ENCODE measurements around the gene CORT. TPM values are rescaled to one million over a fixed set of nuclear protein-coding genes. Genes with fewer than 3 reads are reported as not detected.
A peak's percentile ranks its signal among the peaks of the same experiment; 100 is the strongest.

CORT gene
- total and polyA plus RNA-seq, 11 donors: 0.19 to 0.37 TPM; not detected in 9

DNA sequence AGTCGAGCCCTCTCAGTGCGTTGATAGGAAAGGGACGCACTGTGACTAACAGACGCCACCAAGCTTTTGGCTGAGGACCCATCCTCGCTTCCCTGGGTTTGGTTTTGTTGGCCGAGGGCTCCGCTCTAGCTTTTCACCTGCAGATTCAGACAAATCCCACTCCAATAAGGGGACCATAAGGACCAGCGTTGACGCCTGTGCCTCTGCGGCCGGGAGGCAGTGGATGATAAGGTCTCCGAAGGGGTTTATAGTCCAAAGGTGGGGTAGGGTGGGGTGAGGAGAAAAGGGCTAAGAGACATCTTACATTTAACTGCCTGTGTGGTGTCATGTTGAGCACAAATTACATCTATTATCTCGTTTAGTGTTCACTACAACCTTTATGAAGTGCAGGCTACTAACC, 25.7 kb downstream of the CORT start:
- TF ChIP-seq, protein P1, sequence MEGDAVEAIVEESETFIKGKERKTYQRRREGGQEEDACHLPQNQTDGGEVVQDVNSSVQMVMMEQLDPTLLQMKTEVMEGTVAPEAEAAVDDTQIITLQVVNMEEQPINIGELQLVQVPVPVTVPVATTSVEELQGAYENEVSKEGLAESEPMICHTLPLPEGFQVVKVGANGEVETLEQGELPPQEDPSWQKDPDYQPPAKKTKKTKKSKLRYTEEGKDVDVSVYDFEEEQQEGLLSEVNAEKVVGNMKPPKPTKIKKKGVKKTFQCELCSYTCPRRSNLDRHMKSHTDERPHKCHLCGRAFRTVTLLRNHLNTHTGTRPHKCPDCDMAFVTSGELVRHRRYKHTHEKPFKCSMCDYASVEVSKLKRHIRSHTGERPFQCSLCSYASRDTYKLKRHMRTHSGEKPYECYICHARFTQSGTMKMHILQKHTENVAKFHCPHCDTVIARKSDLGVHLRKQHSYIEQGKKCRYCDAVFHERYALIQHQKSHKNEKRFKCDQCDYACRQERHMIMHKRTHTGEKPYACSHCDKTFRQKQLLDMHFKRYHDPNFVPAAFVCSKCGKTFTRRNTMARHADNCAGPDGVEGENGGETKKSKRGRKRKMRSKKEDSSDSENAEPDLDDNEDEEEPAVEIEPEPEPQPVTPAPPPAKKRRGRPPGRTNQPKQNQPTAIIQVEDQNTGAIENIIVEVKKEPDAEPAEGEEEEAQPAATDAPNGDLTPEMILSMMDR (IDR thresholded peaks at IDR 0.05): no peak
- no peak for TF ChIP-seq POLR2A (IDR thresholded peaks at IDR 0.05)
- ATAC-seq: peak in 3 of 4 donors; percentile 15 to 30 (median 27)
- no peaks in the 10 kb centered on the region for H3K9me3 ChIP-seq
- H3K27ac ChIP-seq: peak overlapping the region; percentile 81 to 94 (median 88)
- H3K36me3 ChIP-seq: no peaks in the 10 kb centered on the region
- DNase-seq: no peak
- H3K27me3 ChIP-seq: no peaks in the 10 kb centered on the region
- intact Hi-C loops (cut with DNase I): loop anchor here in 1 of 10 donors (5.0 kb wide), 1 partner anchor 43 kb away; the partner anchor contains the start of gene CENPS
- 1 to 2% (median 2%) methylated on average over 12 to 13 of the region's 13 CpGs for WGBS, 4 donors
- peaks cover 0 to 52% (median 23%) of the 10 kb centered on the region in 12 donors for H3K4me1 ChIP-seq
- H3K4me3 ChIP-seq: peak overlapping the region; percentile 77 to 97 (median 90)

DNA sequence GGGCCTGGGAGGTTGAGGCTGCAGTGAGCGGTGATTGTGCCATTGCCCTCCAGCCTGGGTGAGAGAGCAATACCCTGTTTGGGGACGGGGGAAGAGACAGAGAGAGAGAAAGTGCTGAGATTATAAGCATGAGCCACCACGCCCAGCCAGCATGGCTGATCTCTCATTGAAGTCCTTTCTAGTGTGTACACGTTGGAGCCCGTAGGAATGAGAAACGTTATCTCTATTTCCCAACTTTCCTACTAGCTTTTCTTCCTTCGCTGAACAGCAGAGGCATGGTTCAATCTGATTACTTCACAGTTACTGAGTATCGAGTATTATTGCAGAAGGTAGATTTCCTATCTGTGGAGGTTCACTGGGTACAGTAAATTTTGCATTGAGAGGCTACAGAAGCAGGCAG, 29.5 kb downstream of the CORT start:
- intact Hi-C loops (cut with DNase I): loop anchor here in 1 of 10 donors (5.0 kb wide), 1 partner anchor 47 kb away; the partner anchor contains the start of gene CENPS
- no peak for TF ChIP-seq POLR2A (IDR thresholded peaks at IDR 0.05)
- TF ChIP-seq, protein P1 (IDR thresholded peaks at IDR 0.05): no peak
- no peaks in the 10 kb centered on the region for H3K27me3 ChIP-seq
- no peak for DNase-seq
- peaks cover 0 to 39% (median 13%) of the 10 kb centered on the region in 12 donors for H3K4me1 ChIP-seq
- WGBS, 4 donors: 69 to 81% (median 78%) methylated on average over 8 of the region's 8 CpGs
- no peak overlapping the region for H3K27ac ChIP-seq
- no peaks in the 10 kb centered on the region for H3K36me3 ChIP-seq
- H3K9me3 ChIP-seq: no peaks in the 10 kb centered on the region
- ATAC-seq: no peak
- H3K4me3 ChIP-seq: no peak overlapping the region

GRCh38 chr1:10480614-10481013, 30.8 kb downstream of the CORT start:
- 87 to 95% (median 92%) methylated on average over 2 of the region's 2 CpGs for WGBS, 4 donors
- intact Hi-C loops (cut with DNase I): no loop called here
- Histone ChIP-seq H3K27ac (no peak overlapping the region), H3K9me3 (peaks cover 0 to 1% (median 0%) of the 10 kb centered on the region in 12 donors), H3K4me1 (peaks cover 0 to 37% (median 10%) of the 10 kb centered on the region in 12 donors), H3K36me3 (no peaks in the 10 kb centered on the region), H3K27me3 (no peaks in the 10 kb centered on the region), H3K4me3 (no peak overlapping the region)
- ATAC-seq: no peak
- DNase-seq: no peak
- no peak for TF ChIP-seq POLR2A (IDR thresholded peaks at IDR 0.05)
- TF ChIP-seq, protein P1 (IDR thresholded peaks at IDR 0.05): no peak

DNA sequence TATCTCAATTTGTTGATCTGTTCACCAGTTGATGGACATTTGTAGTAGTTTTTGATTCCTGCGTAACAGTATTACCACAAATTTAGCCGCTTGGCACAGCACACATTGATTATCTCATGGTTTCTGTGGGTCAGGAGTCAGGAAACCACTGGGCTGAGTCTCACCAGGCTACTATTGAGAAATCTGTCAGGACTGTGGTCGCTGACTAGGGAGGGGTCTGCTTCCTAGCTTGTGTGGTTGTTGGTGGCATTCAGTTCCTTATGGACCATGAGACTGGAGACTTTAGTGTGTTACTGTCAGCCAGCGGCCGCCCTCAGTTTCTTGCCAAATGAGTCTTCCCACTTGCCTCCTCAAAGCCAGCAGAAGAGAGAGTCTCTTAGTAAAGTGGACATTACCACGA, 34.7 kb downstream of the CORT start:
- no peak overlapping the region for H3K4me3 ChIP-seq
- peak overlapping the region in 1 of 12 donors; percentile 28 for H3K27ac ChIP-seq
- H3K27me3 ChIP-seq: no peaks in the 10 kb centered on the region
- TF ChIP-seq POLR2A (IDR thresholded peaks at IDR 0.05): no peak
- TF ChIP-seq, protein P1 (IDR thresholded peaks at IDR 0.05): no peak
- DNase-seq: no peak
- H3K36me3 ChIP-seq: peaks cover 0 to 9% (median 2%) of the 10 kb centered on the region in 9 donors
- H3K4me1 ChIP-seq: peaks cover 0 to 24% (median 0%) of the 10 kb centered on the region in 12 donors
- peak in 3 of 4 donors; percentile 7 to 33 (median 33) for ATAC-seq
- intact Hi-C loops (cut with DNase I): no loop called here
- 79 to 95% (median 91%) methylated on average over 6 of the region's 6 CpGs for WGBS, 4 donors
- H3K9me3 ChIP-seq: peaks cover 0 to 10% (median 0%) of the 10 kb centered on the region in 12 donors
